ENCODE measurements around the gene RFX2.

Gene RFX2

DNA sequence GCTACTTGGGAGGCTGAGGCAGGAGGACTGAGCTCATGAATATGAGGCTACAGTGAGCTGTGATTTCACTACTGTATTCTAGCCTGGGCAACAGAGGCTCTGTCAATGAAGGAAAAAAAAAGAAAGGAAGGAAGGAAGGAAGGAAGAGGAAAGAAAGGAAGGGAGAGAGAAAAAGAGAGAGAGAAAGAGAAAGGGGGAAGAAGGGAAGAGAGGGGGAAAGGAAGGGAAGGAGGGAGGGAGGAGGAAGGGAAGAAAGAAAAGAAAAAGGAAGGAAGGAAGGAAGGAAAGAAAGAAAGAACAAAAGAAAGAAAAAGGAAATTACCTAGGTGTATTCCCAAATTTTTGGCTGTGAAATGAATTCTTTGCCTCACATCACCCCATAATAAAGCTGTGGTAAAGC lies 7.2 kb upstream of the RFX2 start:
- no peaks in the 10 kb centered on the region for H4K20me1 ChIP-seq (ENCODE audit: control insufficient read depth, insufficient read depth, low read depth, low read length)

DNA sequence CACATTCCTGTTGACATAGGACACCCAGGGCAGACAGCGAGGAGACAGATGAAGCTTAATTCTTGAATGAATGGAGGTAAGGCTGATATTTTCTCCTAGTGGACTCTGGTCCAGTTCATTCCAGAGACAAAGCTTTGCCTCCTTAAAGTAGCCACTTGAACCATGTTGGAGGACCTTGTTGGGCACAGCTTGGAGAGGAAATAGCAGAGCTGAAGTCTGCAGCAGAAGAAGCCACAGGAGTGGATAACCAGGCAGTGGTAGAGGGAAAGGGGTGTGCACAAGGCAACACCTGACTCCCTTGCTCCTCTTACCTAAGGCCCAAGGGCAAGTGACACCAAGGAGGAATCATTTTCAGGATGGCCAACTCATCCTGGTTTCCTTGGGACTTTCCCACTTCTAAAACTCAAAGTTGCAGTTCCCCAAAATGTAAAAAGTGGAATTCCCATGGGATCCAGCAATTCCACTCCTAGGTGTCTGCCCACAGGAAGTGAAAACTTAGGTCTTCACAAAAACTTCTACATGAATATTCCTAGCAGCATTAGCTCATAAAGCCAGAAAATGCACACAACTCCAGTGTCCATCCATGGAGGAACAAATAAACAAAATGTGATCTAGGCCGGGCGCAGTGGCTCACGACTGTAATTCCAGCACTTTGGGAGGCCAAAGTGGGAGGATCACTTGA lies 6.6 kb upstream of the RFX2 start:
- no peak overlapping the region for H3K27ac ChIP-seq (ENCODE audit: low read depth, low read length)
- H3K36me3 ChIP-seq (ENCODE audit: control insufficient read depth, low read length): no peaks in the 10 kb centered on the region
- TF ChIP-seq EZH2phosphoT487 (IDR thresholded peaks at IDR 0.05; ENCODE audit: borderline replicate concordance, low read length): no peak
- TF ChIP-seq, protein P1, sequence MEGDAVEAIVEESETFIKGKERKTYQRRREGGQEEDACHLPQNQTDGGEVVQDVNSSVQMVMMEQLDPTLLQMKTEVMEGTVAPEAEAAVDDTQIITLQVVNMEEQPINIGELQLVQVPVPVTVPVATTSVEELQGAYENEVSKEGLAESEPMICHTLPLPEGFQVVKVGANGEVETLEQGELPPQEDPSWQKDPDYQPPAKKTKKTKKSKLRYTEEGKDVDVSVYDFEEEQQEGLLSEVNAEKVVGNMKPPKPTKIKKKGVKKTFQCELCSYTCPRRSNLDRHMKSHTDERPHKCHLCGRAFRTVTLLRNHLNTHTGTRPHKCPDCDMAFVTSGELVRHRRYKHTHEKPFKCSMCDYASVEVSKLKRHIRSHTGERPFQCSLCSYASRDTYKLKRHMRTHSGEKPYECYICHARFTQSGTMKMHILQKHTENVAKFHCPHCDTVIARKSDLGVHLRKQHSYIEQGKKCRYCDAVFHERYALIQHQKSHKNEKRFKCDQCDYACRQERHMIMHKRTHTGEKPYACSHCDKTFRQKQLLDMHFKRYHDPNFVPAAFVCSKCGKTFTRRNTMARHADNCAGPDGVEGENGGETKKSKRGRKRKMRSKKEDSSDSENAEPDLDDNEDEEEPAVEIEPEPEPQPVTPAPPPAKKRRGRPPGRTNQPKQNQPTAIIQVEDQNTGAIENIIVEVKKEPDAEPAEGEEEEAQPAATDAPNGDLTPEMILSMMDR (IDR thresholded peaks at IDR 0.05; ENCODE audit: low read depth, low read length, poor library complexity, severe bottlenecking): no peak
- H3K4me2 ChIP-seq (ENCODE audit: low read length): no peak overlapping the region
- H3K79me2 ChIP-seq (ENCODE audit: control insufficient read depth, low read length): no peaks in the 10 kb centered on the region
- H3K9me2 ChIP-seq (replicated peaks; ENCODE audit: control insufficient read depth, low read length): no peaks in the 10 kb centered on the region
- H3F3A ChIP-seq (ENCODE audit: control insufficient read depth, insufficient read depth): no peaks in the 10 kb centered on the region
- no peaks in the 10 kb centered on the region for H3K9me3 ChIP-seq (ENCODE audit: control insufficient read depth, insufficient read depth, low read length)
- H3K4me3 ChIP-seq (ENCODE audit: low read length): no peak overlapping the region
- 0 out of 2 replicates have a peak, but pooled peaks cover 2% of the 10 kb centered on the region for H3K27me3 ChIP-seq (ENCODE audit: control insufficient read depth, low read length)
- no peaks in the 10 kb centered on the region for H4K20me1 ChIP-seq (ENCODE audit: control insufficient read depth, insufficient read depth, low read depth, low read length)
- H3K4me1 ChIP-seq (ENCODE audit: control insufficient read depth, low read length): no peaks in the 10 kb centered on the region

More for the DNA sequence above, 7.2 kb upstream of the RFX2 start:
- 0 out of 2 replicates have a peak, but pooled peaks cover 2% of the 10 kb centered on the region for H3K27me3 ChIP-seq (ENCODE audit: control insufficient read depth, low read length)
- no peaks in the 10 kb centered on the region for H3K9me2 ChIP-seq (replicated peaks; ENCODE audit: control insufficient read depth, low read length)
- H3F3A ChIP-seq (ENCODE audit: control insufficient read depth, insufficient read depth): no peaks in the 10 kb centered on the region
- no peaks in the 10 kb centered on the region for H3K36me3 ChIP-seq (ENCODE audit: control insufficient read depth, low read length)
- H3K79me2 ChIP-seq (ENCODE audit: control insufficient read depth, low read length): no peaks in the 10 kb centered on the region
- TF ChIP-seq, protein P1 (IDR thresholded peaks at IDR 0.05; ENCODE audit: low read depth, low read length, poor library complexity, severe bottlenecking): no peak
- no peak for TF ChIP-seq EZH2phosphoT487 (IDR thresholded peaks at IDR 0.05; ENCODE audit: borderline replicate concordance, low read length)
- H3K4me2 ChIP-seq (ENCODE audit: low read length): no peak overlapping the region
- H3K9me3 ChIP-seq (ENCODE audit: control insufficient read depth, insufficient read depth, low read length): no peaks in the 10 kb centered on the region
- H3K27ac ChIP-seq (ENCODE audit: low read depth, low read length): no peak overlapping the region
- no peak overlapping the region for H3K4me3 ChIP-seq (ENCODE audit: low read length)
- no peaks in the 10 kb centered on the region for H3K4me1 ChIP-seq (ENCODE audit: control insufficient read depth, low read length)

GRCh38 chr19:6115992-6116391 lies 5.7 kb upstream of the RFX2 start:
- Histone ChIP-seq H3K79me2 (ENCODE audit: control insufficient read depth, low read length) (no peaks in the 10 kb centered on the region), H3K4me3 (ENCODE audit: low read length) (no peak overlapping the region), H3K9me3 (ENCODE audit: control insufficient read depth, insufficient read depth, low read length) (no peaks in the 10 kb centered on the region), H3K4me1 (ENCODE audit: control insufficient read depth, low read length) (peaks cover 6% of the 10 kb centered on the region), H4K20me1 (ENCODE audit: control insufficient read depth, insufficient read depth, low read depth, low read length) (no peaks in the 10 kb centered on the region), H3K4me2 (ENCODE audit: low read length) (no peak overlapping the region), H3F3A (ENCODE audit: control insufficient read depth, insufficient read depth) (no peaks in the 10 kb centered on the region), H3K27ac (ENCODE audit: low read depth, low read length) (no peak overlapping the region), H3K36me3 (ENCODE audit: control insufficient read depth, low read length) (no peaks in the 10 kb centered on the region), H3K27me3 (ENCODE audit: control insufficient read depth, low read length) (0 out of 2 replicates have a peak, but pooled peaks cover 2% of the 10 kb centered on the region), H3K9me2 (replicated peaks; ENCODE audit: control insufficient read depth, low read length) (no peaks in the 10 kb centered on the region)
- TF ChIP-seq EZH2phosphoT487 (IDR thresholded peaks at IDR 0.05; ENCODE audit: borderline replicate concordance, low read length): no peak
- TF ChIP-seq, protein P1 (IDR thresholded peaks at IDR 0.05; ENCODE audit: low read depth, low read length, poor library complexity, severe bottlenecking): no peak

All from DOHH2 (cell line).